Activated naive CD4-positive, alpha-beta T cell treated with anti-CD3 and anti-CD28 coated beads, Interleukin-2, amount 50 U/mL, for 72 hours (primary cell): ENCODE results near the gene LRIT1. TPM values are rescaled to one million over a fixed set of nuclear protein-coding genes. Genes with fewer than 3 reads are reported as not detected.

Experiments used
- ATAC-seq, 2 donors: fragments of 150-1000 bp; cut with Tn5 transposase; 2 replicates each; pipeline ENCODE4 v1.10.0; 2021; ENCODE audit warnings: mild to moderate bottlenecking in 2 of 2, moderate library complexity in 2 of 2
- DNase-seq, 2 donors: peaks; one replicate each; pipeline ENCODE4 v3.0.0; 2021 to 2022; ENCODE audit warnings: low spot score in 2 of 2
- H3K27ac Mint-ChIP-seq, 2 donors: one replicate each; pipeline ENCODE4 v1.8.0; 2022; ENCODE audit warnings: mild to moderate bottlenecking in 2 of 2, mixed read lengths in 2 of 2
- H3K36me3 Mint-ChIP-seq, 2 donors: one replicate each; pipeline ENCODE4 v1.8.0; 2022; ENCODE audit warnings: mixed read lengths in 2 of 2
- H3K9me3 Mint-ChIP-seq, 2 donors: one replicate each; pipeline ENCODE4 v1.8.0; 2022; ENCODE audit warnings: mixed read lengths in 2 of 2
- total RNA-seq, 2 donors: library from RNA; stranded (reverse); gene quantifications; one replicate each; pipeline ENCODE4 v1.2.3, GENCODE V29; 2022

The LRIT1 gene
- total RNA-seq, 2 donors from 2014 or later, result not detected

DNA sequence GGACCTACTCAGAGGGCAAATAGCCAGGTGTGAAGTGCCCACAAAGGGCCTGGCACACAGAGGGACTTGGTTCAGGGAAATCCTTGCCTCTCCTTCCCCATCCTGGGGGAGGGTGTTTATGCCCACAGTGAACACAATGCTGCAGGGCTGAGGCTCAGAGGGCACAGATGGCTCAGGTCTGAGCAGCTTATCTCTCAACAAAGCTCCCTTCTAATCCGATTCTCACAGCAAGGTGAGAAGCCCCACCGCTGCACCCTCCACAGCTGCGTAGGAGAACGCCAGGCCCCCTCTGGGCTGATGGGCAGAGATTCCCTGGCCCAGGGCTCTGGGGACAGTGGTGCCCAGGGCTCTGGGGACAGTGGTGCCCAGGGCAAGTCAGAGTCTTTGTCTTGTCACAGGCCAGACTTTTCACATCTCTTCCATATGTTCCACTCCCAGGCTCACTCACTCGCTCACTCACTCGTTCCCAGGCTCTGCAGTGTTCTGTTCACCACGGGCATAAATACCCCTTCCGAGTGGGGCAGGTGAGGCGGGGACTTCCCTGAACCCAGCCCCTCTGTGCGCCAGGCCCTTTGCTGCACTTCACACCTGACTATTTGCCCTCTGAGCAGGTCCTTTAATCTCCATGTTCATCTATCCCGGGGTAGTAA lies 55.7 kb downstream of the LRIT1 start:
- H3K36me3 Mint-ChIP-seq, result no peaks in the 10 kb centered on the region
- ATAC-seq, result no peak
- H3K27ac Mint-ChIP-seq, result no peak overlapping the region
- no peak for DNase-seq
- no peaks in the 10 kb centered on the region for H3K9me3 Mint-ChIP-seq

GRCh38 chr10:84184517-84184916 lies 56.8 kb downstream of the LRIT1 start:
- no peaks in the 10 kb centered on the region for H3K9me3 Mint-ChIP-seq
- no peak overlapping the region for H3K27ac Mint-ChIP-seq
- DNase-seq (peak in 1 of 2 donors; percentile 31), ATAC-seq (no peak)
- no peaks in the 10 kb centered on the region for H3K36me3 Mint-ChIP-seq

DNA sequence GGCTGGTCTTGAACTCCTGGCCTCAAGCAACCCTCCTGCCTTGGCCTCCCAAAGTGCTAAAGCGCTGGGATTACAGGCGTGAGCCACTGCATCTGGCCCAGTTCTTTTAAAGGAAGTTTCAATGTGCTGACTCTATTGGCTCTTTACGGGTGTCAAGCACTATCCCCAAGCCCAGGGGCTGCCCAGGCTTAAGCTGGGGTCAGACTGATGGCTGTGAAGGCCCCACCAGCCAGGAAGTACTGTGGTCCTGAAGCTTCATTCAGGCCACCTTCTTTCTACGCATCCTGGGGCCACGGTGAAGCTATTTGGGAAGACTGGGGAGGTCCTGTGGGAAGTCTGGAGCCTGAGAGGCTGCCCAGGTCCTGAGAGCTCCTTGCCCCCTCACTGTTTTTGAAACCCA lies 59.7 kb downstream of the LRIT1 start:
- Mint-ChIP-seq H3K27ac (no peak overlapping the region), H3K9me3 (no peaks in the 10 kb centered on the region), H3K36me3 (no peaks in the 10 kb centered on the region)
- no peak for ATAC-seq
- DNase-seq, result no peak

Other genes with a start within 250 kb of the LRIT1 start
- 100 to 1,000 TPM; 169 to 227 TPM for gene GHITM, start 102.0 kb downstream of the LRIT1 start, total RNA-seq
- gene GPR15LG, start 67.7 kb downstream of the LRIT1 start, total RNA-seq, result not detected
- gene CDHR1, start 47.0 kb downstream of the LRIT1 start, total RNA-seq, result 1 to 10 TPM in 1 of 2 donors, under 1 TPM in 1; 0.64 to 1.1 TPM
- gene LRIT2, start 16.0 kb downstream of the LRIT1 start, total RNA-seq, result not detected
- gene RGR, start 3.5 kb upstream of the LRIT1 start, total RNA-seq, result not detected
- 10 to 100 TPM; 73.1 to 74.1 TPM for gene CCSER2, start 87.0 kb upstream of the LRIT1 start, total RNA-seq